Spinal cord (tissue), 10 donors: ENCODE results near the gene CCDC51. TPM values are rescaled to one million over a fixed set of nuclear protein-coding genes. Genes with fewer than 3 reads are reported as not detected.

Experiments
- DNase-seq, 6 donors: peaks; one replicate each; pipeline versions ENCODE4 v3.0.0 to v3.0.0-alpha.2; 2013 to 2015; ENCODE audit warnings: low spot score in 6 of 6, low read depth in 4 of 6
- H3K27ac ChIP-seq: one replicate; pipeline ENCODE4 v1.5.1; 2013; ENCODE audit warnings: low read depth, low read length, control low read depth
- H3K27me3 ChIP-seq: one replicate; pipeline ENCODE4 v1.6.1; 2013; ENCODE audit warnings: low read length; ENCODE audit not compliant: control insufficient read depth, insufficient read depth
- H3K36me3 ChIP-seq: one replicate; pipeline ENCODE4 v1.6.1; 2013; ENCODE audit warnings: low read length; ENCODE audit not compliant: control insufficient read depth, insufficient read depth
- H3K4me1 ChIP-seq: one replicate; pipeline ENCODE4 v1.6.1; 2013; ENCODE audit warnings: low read length; ENCODE audit not compliant: control insufficient read depth, insufficient read depth
- H3K4me3 ChIP-seq: one replicate; pipeline ENCODE4 v1.5.1; 2013; ENCODE audit warnings: low read depth, low read length, control low read depth
- H3K9me3 ChIP-seq: one replicate; pipeline ENCODE4 v1.6.1; 2013; ENCODE audit warnings: low read length; ENCODE audit not compliant: control insufficient read depth, insufficient read depth
- WGBS: methylation state at CpG from one replicate; pipeline ENCODE4 v1.1.5; 2013; ENCODE audit warnings: missing lambda C conversion rate; ENCODE audit not compliant: insufficient coverage; 5-methylcytosine and 5-hydroxymethylcytosine counted together
- polyA plus RNA-seq, 2 donors: library from polyadenylated mRNA; unstranded; fragments of 120-200 nt; gene quantifications; one replicate each; pipeline ENCODE4 v1.2.1, GENCODE V29; 2013; ENCODE audit not compliant: insufficient read length in 2 of 2
- total RNA-seq, 2 donors: library from RNA; depleted of rRNA in 1 of 2; stranded (reverse); fragments of 120-200 nt in 1 of 2; fragments of >200 nt in 1 of 2; gene quantifications; one replicate each; pipeline versions ENCODE4 v1.2.3 to v1.2.4, GENCODE V29; 2013 to 2014
- donor health status: healthy.

CCDC51 gene
- total and polyA plus RNA-seq, 4 donors = 10.9 to 24.6 (median 19.0) TPM

- no peaks in the 10 kb centered on the region for H3K27me3 ChIP-seq
- H3K27ac ChIP-seq = no peak overlapping the region
- H3K4me1 ChIP-seq = peaks cover 60% of the 10 kb centered on the region
- WGBS = 86% methylated on average over 23 of the region's 27 CpGs
- no peak overlapping the region for H3K4me3 ChIP-seq
- no peak for DNase-seq
- peaks cover 65% of the 10 kb centered on the region for H3K36me3 ChIP-seq
- no peaks in the 10 kb centered on the region for H3K9me3 ChIP-seq
Observed at GRCh38 chr3:48423883-48424695, 15.8 kb downstream of the CCDC51 start.

DNA sequence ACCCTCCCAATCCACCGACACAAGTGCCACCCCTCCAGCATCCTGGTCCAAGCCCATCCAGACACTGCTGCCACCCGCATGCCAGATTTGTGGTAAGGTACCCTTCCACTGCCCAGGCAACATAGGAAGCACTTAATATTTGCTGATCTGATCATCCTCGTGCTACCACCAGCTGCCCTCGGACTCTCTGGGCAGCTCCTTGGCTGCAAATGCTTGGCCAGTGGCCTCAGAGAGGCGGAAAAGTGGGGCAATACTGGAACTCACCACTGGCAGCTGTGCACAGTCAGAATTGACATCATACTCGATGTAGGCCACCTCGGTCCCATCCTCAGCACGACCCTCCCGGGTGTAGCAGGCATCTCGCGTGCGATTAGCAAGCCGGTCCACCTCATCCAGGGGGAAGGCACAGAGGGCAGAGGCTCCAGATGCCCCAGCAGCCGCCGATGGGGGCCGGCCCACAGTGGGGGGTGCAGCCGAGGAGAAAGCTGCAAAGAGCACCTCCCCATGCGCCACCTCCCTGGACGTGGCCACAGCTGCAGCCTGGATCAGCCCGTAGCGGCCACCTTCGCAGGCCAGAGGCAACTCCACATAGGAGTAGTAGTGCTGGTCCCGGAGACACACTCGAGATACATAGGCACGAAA is 16.6 kb downstream of the CCDC51 start:
- no peaks in the 10 kb centered on the region for H3K27me3 ChIP-seq
- no peak for DNase-seq
- H3K27ac ChIP-seq = no peak overlapping the region
- no peaks in the 10 kb centered on the region for H3K9me3 ChIP-seq
- H3K4me3 ChIP-seq = no peak overlapping the region
- peaks cover 72% of the 10 kb centered on the region for H3K36me3 ChIP-seq
- 83% methylated on average over 25 of the region's 25 CpGs for WGBS
- peaks cover 58% of the 10 kb centered on the region for H3K4me1 ChIP-seq

- 94% methylated on average over 8 of the region's 8 CpGs for WGBS
- Histone ChIP-seq H3K36me3 (peaks cover 79% of the 10 kb centered on the region), H3K27ac (no peak overlapping the region), H3K27me3 (no peaks in the 10 kb centered on the region), H3K4me1 (peaks cover 51% of the 10 kb centered on the region), H3K4me3 (no peak overlapping the region), H3K9me3 (no peaks in the 10 kb centered on the region)
- DNase-seq = no peak
Observed at GRCh38 chr3:48422681-48423080, 17.2 kb downstream of the CCDC51 start.

- Histone ChIP-seq H3K4me1 (peaks cover 47% of the 10 kb centered on the region), H3K9me3 (no peaks in the 10 kb centered on the region), H3K27me3 (no peaks in the 10 kb centered on the region), H3K27ac (no peak overlapping the region), H3K36me3 (peaks cover 83% of the 10 kb centered on the region), H3K4me3 (no peak overlapping the region)
- DNase-seq = no peak
- WGBS = 90% methylated on average over 3 of the region's 3 CpGs
Observed at GRCh38 chr3:48422272-48422671, 17.6 kb downstream of the CCDC51 start.

DNA sequence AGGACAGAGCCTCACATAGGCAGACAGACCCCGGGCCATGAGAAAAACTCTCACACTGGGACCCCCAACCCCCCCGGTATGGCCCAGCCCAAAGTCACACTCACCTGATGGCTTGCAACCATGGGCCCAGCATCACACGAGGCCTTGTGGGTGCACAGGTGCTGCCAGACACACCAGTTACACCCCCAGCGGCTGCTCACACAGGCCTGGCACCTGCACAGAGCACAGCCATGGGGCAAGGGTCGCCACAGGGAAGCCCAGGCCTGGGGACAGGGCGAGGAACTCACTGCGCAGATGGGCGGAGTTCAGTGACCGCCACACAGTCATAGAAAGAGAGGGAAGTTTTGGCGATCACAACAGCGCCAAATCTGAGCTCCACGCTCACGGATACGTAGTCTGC is 19.4 kb downstream of the CCDC51 start:
- Histone ChIP-seq H3K4me1 (peaks cover 30% of the 10 kb centered on the region), H3K27me3 (no peaks in the 10 kb centered on the region), H3K36me3 (peaks cover 97% of the 10 kb centered on the region), H3K9me3 (no peaks in the 10 kb centered on the region), H3K27ac (no peak overlapping the region), H3K4me3 (no peak overlapping the region)
- no peak for DNase-seq
- WGBS = 92% methylated on average over 14 of the region's 14 CpGs

GRCh38 chr3:48419597-48419996 is 20.3 kb downstream of the CCDC51 start:
- Histone ChIP-seq H3K27me3 (no peaks in the 10 kb centered on the region), H3K27ac (no peak overlapping the region), H3K9me3 (no peaks in the 10 kb centered on the region), H3K4me3 (no peak overlapping the region), H3K4me1 (peaks cover 20% of the 10 kb centered on the region), H3K36me3 (peaks cover 97% of the 10 kb centered on the region)
- DNase-seq = no peak
- 96% methylated on average over 17 of the region's 17 CpGs for WGBS

GRCh38 chr3:48419149-48419548 is 20.8 kb downstream of the CCDC51 start:
- Histone ChIP-seq H3K36me3 (peaks cover 97% of the 10 kb centered on the region), H3K27me3 (no peaks in the 10 kb centered on the region), H3K27ac (no peak overlapping the region), H3K4me3 (no peak overlapping the region), H3K4me1 (peaks cover 16% of the 10 kb centered on the region), H3K9me3 (no peaks in the 10 kb centered on the region)
- WGBS = 94% methylated on average over 9 of the region's 9 CpGs
- no peak for DNase-seq

DNA sequence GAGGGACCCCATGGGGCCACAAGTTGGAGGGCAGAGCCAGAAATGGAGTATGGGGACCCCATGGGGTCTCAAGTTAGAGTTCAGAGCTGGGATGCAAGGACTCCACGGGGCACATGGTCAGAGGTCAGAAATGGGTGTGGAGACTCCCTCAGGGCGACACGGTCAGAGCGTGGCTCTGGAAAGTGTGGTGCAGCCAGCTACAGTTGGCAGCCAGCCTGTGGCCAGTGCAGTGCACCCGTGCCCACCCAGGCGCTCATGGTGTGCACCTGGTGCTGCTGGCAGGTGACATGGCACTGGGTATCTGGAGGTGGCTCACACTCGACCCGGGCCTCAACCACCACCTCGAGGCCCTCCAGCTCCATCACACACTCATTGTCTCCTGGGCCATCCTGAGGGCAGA is 21.3 kb downstream of the CCDC51 start:
- 90% methylated on average over 7 of the region's 9 CpGs for WGBS
- Histone ChIP-seq H3K4me3 (no peak overlapping the region), H3K27ac (no peak overlapping the region), H3K36me3 (peaks cover 97% of the 10 kb centered on the region), H3K4me1 (peaks cover 11% of the 10 kb centered on the region), H3K27me3 (no peaks in the 10 kb centered on the region), H3K9me3 (no peaks in the 10 kb centered on the region)
- no peak for DNase-seq

GRCh38 chr3:48418140-48418539 is 21.8 kb downstream of the CCDC51 start:
- H3K4me1 ChIP-seq = peaks cover 6% of the 10 kb centered on the region
- H3K27me3 ChIP-seq = no peaks in the 10 kb centered on the region
- peaks cover 97% of the 10 kb centered on the region for H3K36me3 ChIP-seq
- H3K9me3 ChIP-seq = no peaks in the 10 kb centered on the region
- DNase-seq = no peak
- no peak overlapping the region for H3K27ac ChIP-seq
- 91% methylated on average over 13 of the region's 17 CpGs for WGBS
- H3K4me3 ChIP-seq = no peak overlapping the region
